Breast epithelium (tissue), 4 donors: ENCODE measurements around the gene TP53I11. TPM values are rescaled to one million over a fixed set of nuclear protein-coding genes. Genes with fewer than 3 reads are reported as not detected.

ENCODE experiments used
- DNase-seq, 2 donors: peaks; one replicate each; pipeline ENCODE4 v3.0.0-alpha.2; 2019; ENCODE audit warnings: low spot score in 2 of 2
- H3K27ac ChIP-seq, 2 donors: fragments of 200-600 bp; sonication (generic) in 1 of 2; one replicate each; pipeline ENCODE4 v1.5.1; 2016 to 2019; ENCODE audit warnings: mild to moderate bottlenecking in 1 of 2
- H3K27me3 ChIP-seq, 2 donors: fragments of 200-600 bp; sonication (generic) in 1 of 2; one replicate each; pipeline versions ENCODE4 v1.5.1 to v1.6.0; 2017 to 2019; ENCODE audit warnings: control low read depth in 1 of 2, mild to moderate bottlenecking in 1 of 2
- H3K36me3 ChIP-seq: fragments of 200-600 bp; one replicate; pipeline ENCODE4 v1.5.1; 2019
- H3K4me1 ChIP-seq, 2 donors: fragments of 200-600 bp; sonication (generic); one replicate each; pipeline ENCODE4 v1.5.1; 2016 to 2019; ENCODE audit warnings: control low read depth in 1 of 2
- H3K4me3 ChIP-seq, 3 donors: fragments of 200-600 bp; sonication (generic); 1 replicate in 2 of 3; 2 replicates in 1 of 3; pipeline ENCODE4 v1.5.1; 2016 to 2019; ENCODE audit warnings: mild to moderate bottlenecking in 3 of 3, moderate library complexity in 2 of 3
- H3K9me3 ChIP-seq, 2 donors: fragments of 200-600 bp; sonication (generic) in 1 of 2; one replicate each; pipeline ENCODE4 v1.5.1; 2016 to 2019; ENCODE audit warnings: control low read depth in 1 of 2
- CTCF ChIP-seq, 3 donors: fragments of 450-650 bp; IDR thresholded peaks; one replicate each; pipeline ENCODE4 v1.5.1; 2016 to 2017; ENCODE audit warnings: antibody characterized with exemption in 3 of 3, mild to moderate bottlenecking in 3 of 3, moderate library complexity in 3 of 3
- POLR2A ChIP-seq: fragments of 450-650 bp; IDR thresholded peaks from one replicate; pipeline ENCODE4 v1.6.1; 2016; ENCODE audit warnings: antibody characterized with exemption, mild to moderate bottlenecking, moderate library complexity
- POLR2AphosphoS5 ChIP-seq, 3 donors: sonication (generic); formaldehyde crosslinking; IDR thresholded peaks; one replicate each; pipeline ENCODE4 v1.6.1; 2017; ENCODE audit warnings: antibody characterized with exemption in 3 of 3
- intact Hi-C: fragments of 100-400 bp; cut with DNase I; formaldehyde crosslinking; loops from one replicate; pipeline ENCODE4 v1.15.1; 2023; ENCODE audit warnings: low total_unique reads
- total RNA-seq, 3 donors: library from RNA; depleted of rRNA; stranded (reverse); fragments of >200 nt; gene quantifications; one replicate each; pipeline ENCODE4 v1.1.0, GENCODE V29; 2016

TP53I11 gene
- total RNA-seq, 3 donors from 2014 or later, result 30.7 to 91.1 (median 75.7) TPM

- Histone ChIP-seq H3K27ac (no peak overlapping the region), H3K4me3 (peak overlapping the region in 1 of 3 donors; percentile 18), H3K36me3 (no peaks in the 10 kb centered on the region), H3K4me1 (no peaks in the 10 kb centered on the region), H3K9me3 (no peaks in the 10 kb centered on the region), H3K27me3 (no peaks in the 10 kb centered on the region)
- TF ChIP-seq POLR2A (no peak), CTCF (IDR thresholded peaks at IDR 0.05) (no peak), POLR2AphosphoS5 (IDR thresholded peaks at IDR 0.05) (no peak)
- intact Hi-C loops, result no loop called here
- no peak for DNase-seq
These were observed 6.4 kb upstream of the TP53I11 start for GRCh38 chr11:44957040-44957515.

- no peak overlapping the region for H3K4me3 ChIP-seq
- no peaks in the 10 kb centered on the region for H3K27me3 ChIP-seq
- no peak for DNase-seq
- TF ChIP-seq POLR2AphosphoS5 (IDR thresholded peaks at IDR 0.05) (peak in 1 of 3 donors; percentile 24), CTCF (IDR thresholded peaks at IDR 0.05) (no peak)
- H3K9me3 ChIP-seq, result no peaks in the 10 kb centered on the region
- H3K27ac ChIP-seq, result peak overlapping the region; percentile 45 to 60
- H3K36me3 ChIP-seq, result no peaks in the 10 kb centered on the region
- intact Hi-C loops, result no loop called here
- H3K4me1 ChIP-seq, result no peaks in the 10 kb centered on the region
These were observed 4.5 kb upstream of the TP53I11 start for GRCh38 chr11:44955015-44955738.

GRCh38 chr11:44954051-44954906 is 3.6 kb upstream of the TP53I11 start:
- H3K27ac ChIP-seq, result peak overlapping the region; percentile 45 to 60
- H3K4me1 ChIP-seq, result no peaks in the 10 kb centered on the region
- TF ChIP-seq POLR2A (no peak), CTCF (IDR thresholded peaks at IDR 0.05) (no peak), POLR2AphosphoS5 (IDR thresholded peaks at IDR 0.05) (no peak)
- H3K36me3 ChIP-seq, result no peaks in the 10 kb centered on the region
- intact Hi-C loops, result no loop called here
- H3K4me3 ChIP-seq, result no peak overlapping the region
- H3K9me3 ChIP-seq, result no peaks in the 10 kb centered on the region
- no peaks in the 10 kb centered on the region for H3K27me3 ChIP-seq
- no peak for DNase-seq

GRCh38 chr11:44952500-44953260 is 2.0 kb upstream of the TP53I11 start:
- Histone ChIP-seq H3K27ac (peak overlapping the region; percentile 53 to 90), H3K9me3 (no peaks in the 10 kb centered on the region), H3K4me1 (no peaks in the 10 kb centered on the region), H3K36me3 (no peaks in the 10 kb centered on the region), H3K4me3 (no peak overlapping the region), H3K27me3 (no peaks in the 10 kb centered on the region)
- DNase-seq, result no peak
- TF ChIP-seq POLR2A (no peak), CTCF (IDR thresholded peaks at IDR 0.05) (no peak), POLR2AphosphoS5 (IDR thresholded peaks at IDR 0.05) (no peak)
- intact Hi-C loops, result no loop called here
